WTC11 (cell line): ENCODE data around the gene PLXNA2. TPM values are rescaled to one million over a fixed set of nuclear protein-coding genes. Genes with fewer than 3 reads are reported as not detected.

Source experiments
- ATAC-seq: fragments of 200-7000 bp; cut with Tn5 transposase; 2 replicates; pipeline ENCODE4 v1.10.0; 2021; ENCODE audit warnings: mild to moderate bottlenecking, moderate library complexity
- CTCF ChIA-PET: fragments of 300-600 bp; sonication (Branson Sonifier 250); formaldehyde crosslinking; loops from one replicate; lab custom pipeline; 2021; ENCODE audit warnings: antibody characterized with exemption; lab: Charles Lee
- POLR2A ChIA-PET: fragments of 350-600 bp; sonication (Branson Sonifier 250); formaldehyde crosslinking; loops from one replicate; lab custom pipeline; 2021; ENCODE audit warnings: antibody characterized with exemption; lab: Charles Lee
- DNase-seq: peaks from one replicate; pipeline ENCODE4 v3.0.0; 2021; ENCODE audit warnings: low spot score
- H3K27ac Mint-ChIP-seq: 2 replicates; pipeline ENCODE4 v1.8.0; 2021; ENCODE audit warnings: mixed read lengths
- H3K27me3 Mint-ChIP-seq: 2 replicates; pipeline ENCODE4 v1.8.0; 2021; ENCODE audit warnings: low read depth, mild to moderate bottlenecking, moderate library complexity, mixed read lengths
- H3K36me3 Mint-ChIP-seq: 2 replicates; pipeline ENCODE4 v1.8.0; 2021; ENCODE audit warnings: mixed read lengths
- H3K4me1 Mint-ChIP-seq: 2 replicates; pipeline ENCODE4 v1.8.0; 2022; ENCODE audit warnings: mixed read lengths
- H3K4me3 Mint-ChIP-seq: 2 replicates; pipeline ENCODE4 v1.8.0; 2021; ENCODE audit warnings: mild to moderate bottlenecking, moderate library complexity, mixed read lengths
- H3K9me3 Mint-ChIP-seq: 2 replicates; pipeline ENCODE4 v1.8.0; 2021; ENCODE audit warnings: mixed read lengths
- CREM ChIP-seq: sonication (generic); formaldehyde crosslinking; IDR thresholded peaks from 2 replicates; pipeline ENCODE4 v1.8.1; 2022; ENCODE audit warnings: mild to moderate bottlenecking, missing genetic modification reagents, moderate library complexity
- ETV6 ChIP-seq: sonication (generic); formaldehyde crosslinking; IDR thresholded peaks from 2 replicates; pipeline ENCODE4 v1.8.1; 2022; ENCODE audit warnings: mild to moderate bottlenecking, missing genetic modification reagents
- FOXJ3 ChIP-seq: sonication (generic); formaldehyde crosslinking; IDR thresholded peaks from 2 replicates; pipeline ENCODE4 v1.9.0; 2021; ENCODE audit warnings: missing genetic modification reagents, mild to moderate bottlenecking, borderline replicate concordance
- IRF2 ChIP-seq: sonication (generic); formaldehyde crosslinking; IDR thresholded peaks from 2 replicates; pipeline ENCODE4 v1.8.0; 2022; ENCODE audit warnings: low read depth, missing genetic modification reagents, borderline replicate concordance
- JAZF1 ChIP-seq: fragments of 250-450 bp; sonication (Bioruptor Pico); IDR thresholded peaks from 2 replicates; pipeline ENCODE4 v1.9.0; 2021; ENCODE audit warnings: moderate library complexity, mild to moderate bottlenecking, inconsistent platforms
- SMAD4 ChIP-seq: sonication (generic); formaldehyde crosslinking; IDR thresholded peaks from 2 replicates; pipeline ENCODE4 v1.8.0; 2022; ENCODE audit warnings: mild to moderate bottlenecking, missing genetic modification reagents
- SP1 ChIP-seq: sonication (generic); formaldehyde crosslinking; conservative IDR thresholded peaks from 2 replicates; pipeline ENCODE4 v1.8.1; 2022; ENCODE audit warnings: missing genetic modification reagents
- ZBTB21 ChIP-seq: sonication (generic); formaldehyde crosslinking; IDR thresholded peaks from 2 replicates; pipeline ENCODE4 v1.8.1; 2023; ENCODE audit warnings: mild to moderate bottlenecking, missing genetic modification reagents, borderline replicate concordance
- ZNF317 ChIP-seq: sonication (generic); formaldehyde crosslinking; IDR thresholded peaks from 2 replicates; pipeline ENCODE4 v1.8.1; 2023; ENCODE audit warnings: low read depth, mild to moderate bottlenecking, moderate library complexity, missing genetic modification reagents, borderline replicate concordance
- ZNF671 ChIP-seq: fragments of 250-450 bp; sonication (Bioruptor Pico); IDR thresholded peaks from 2 replicates; pipeline ENCODE4 v1.8.0; 2021; ENCODE audit warnings: mild to moderate bottlenecking
- total RNA-seq: library from RNA; stranded (reverse); gene quantifications from 3 replicates; pipeline ENCODE4 v1.2.3, GENCODE V29; 2021
- TF ChIP-seq, protein P1 (sequence below): fragments of 250-450 bp; sonication (Bioruptor Pico); IDR thresholded peaks from 2 replicates; pipeline ENCODE4 v1.9.0; 2021; ENCODE audit warnings: mild to moderate bottlenecking, borderline replicate concordance
- TF ChIP-seq, protein P2 (sequence below): sonication (generic); formaldehyde crosslinking; IDR thresholded peaks from 2 replicates; pipeline ENCODE4 v1.8.0; 2022; ENCODE audit warnings: mild to moderate bottlenecking, missing genetic modification reagents
- TF ChIP-seq, protein P3 (sequence below): sonication (generic); formaldehyde crosslinking; IDR thresholded peaks from 2 replicates; pipeline ENCODE4 v1.8.1; 2023; ENCODE audit warnings: mild to moderate bottlenecking, missing genetic modification reagents, moderate library complexity
- TF ChIP-seq, protein P4 (sequence below): sonication (generic); formaldehyde crosslinking; IDR thresholded peaks from 2 replicates; pipeline ENCODE4 v1.8.1; 2023; ENCODE audit warnings: mild to moderate bottlenecking, missing genetic modification reagents
- TF ChIP-seq, protein P5 (sequence below): sonication (generic); formaldehyde crosslinking; IDR thresholded peaks from 2 replicates; pipeline ENCODE4 v1.8.1; 2023; ENCODE audit warnings: mild to moderate bottlenecking, moderate library complexity, missing genetic modification reagents
- TF ChIP-seq, protein P6 (sequence below): sonication (generic); formaldehyde crosslinking; IDR thresholded peaks from 2 replicates; pipeline ENCODE4 v1.8.0; 2022; ENCODE audit warnings: missing genetic modification reagents

PLXNA2 gene
- total RNA-seq, 1 experiment from 2014 or later: 4.2 TPM

DNA sequence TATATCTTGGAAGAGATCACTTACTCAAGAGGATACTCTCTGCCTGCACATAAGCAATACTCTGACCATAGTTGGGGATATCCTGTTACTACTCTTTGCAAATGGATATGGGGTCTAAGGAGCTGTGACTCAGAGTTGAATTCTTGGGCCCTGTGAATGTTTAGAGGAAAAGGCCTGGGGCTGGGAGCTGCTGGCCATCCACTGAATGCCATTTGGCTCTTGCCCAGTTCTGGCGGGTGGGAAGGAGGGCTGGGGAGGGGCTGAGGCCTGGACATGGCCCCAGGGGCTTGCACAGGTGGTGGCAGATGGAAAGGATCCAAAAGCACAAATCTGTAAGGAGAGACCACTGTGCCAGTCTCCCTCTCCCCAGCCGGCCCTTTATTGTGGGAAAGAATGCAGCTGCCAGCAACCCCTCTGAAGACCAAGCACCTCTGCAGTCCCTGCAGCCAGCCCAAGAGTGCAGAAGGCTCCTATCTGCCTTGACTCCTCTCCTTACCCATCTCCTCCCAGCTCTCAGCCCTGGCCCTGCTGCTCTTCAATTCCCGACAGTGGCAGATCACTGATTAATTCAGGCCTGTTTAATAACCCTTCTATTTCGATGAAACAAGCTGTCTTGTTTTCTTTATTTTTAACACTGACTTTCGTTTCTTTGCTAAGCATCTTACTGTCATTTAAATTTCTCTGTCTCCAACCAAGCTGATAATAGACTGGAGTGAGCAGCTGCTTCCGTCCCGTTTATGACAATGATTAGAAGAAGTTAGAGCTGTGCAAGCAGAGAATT lies 12.1 kb downstream of the PLXNA2 start:
- 0 out of 2 replicates have a peak, but pooled peaks have one; percentile 6 for ATAC-seq
- Mint-ChIP-seq H3K27me3 (peaks cover 2% of the 10 kb centered on the region), H3K4me3 (no peak overlapping the region), H3K36me3 (no peaks in the 10 kb centered on the region), H3K27ac (no peak overlapping the region), H3K4me1 (peaks cover 62% of the 10 kb centered on the region), H3K9me3 (peaks cover 4% of the 10 kb centered on the region; the same call in 1 of the 2 replicates)
- POLR2A ChIA-PET: no interaction called here
- CTCF ChIA-PET: interaction anchor here (0.7 to 4.2 kb wide), 9 partner anchors 11 to 1017 kb away, joined by 3 to 46 read pairs (median 4); partner anchors contain the start of gene PLXNA2
- TF ChIP-seq, protein P1, sequence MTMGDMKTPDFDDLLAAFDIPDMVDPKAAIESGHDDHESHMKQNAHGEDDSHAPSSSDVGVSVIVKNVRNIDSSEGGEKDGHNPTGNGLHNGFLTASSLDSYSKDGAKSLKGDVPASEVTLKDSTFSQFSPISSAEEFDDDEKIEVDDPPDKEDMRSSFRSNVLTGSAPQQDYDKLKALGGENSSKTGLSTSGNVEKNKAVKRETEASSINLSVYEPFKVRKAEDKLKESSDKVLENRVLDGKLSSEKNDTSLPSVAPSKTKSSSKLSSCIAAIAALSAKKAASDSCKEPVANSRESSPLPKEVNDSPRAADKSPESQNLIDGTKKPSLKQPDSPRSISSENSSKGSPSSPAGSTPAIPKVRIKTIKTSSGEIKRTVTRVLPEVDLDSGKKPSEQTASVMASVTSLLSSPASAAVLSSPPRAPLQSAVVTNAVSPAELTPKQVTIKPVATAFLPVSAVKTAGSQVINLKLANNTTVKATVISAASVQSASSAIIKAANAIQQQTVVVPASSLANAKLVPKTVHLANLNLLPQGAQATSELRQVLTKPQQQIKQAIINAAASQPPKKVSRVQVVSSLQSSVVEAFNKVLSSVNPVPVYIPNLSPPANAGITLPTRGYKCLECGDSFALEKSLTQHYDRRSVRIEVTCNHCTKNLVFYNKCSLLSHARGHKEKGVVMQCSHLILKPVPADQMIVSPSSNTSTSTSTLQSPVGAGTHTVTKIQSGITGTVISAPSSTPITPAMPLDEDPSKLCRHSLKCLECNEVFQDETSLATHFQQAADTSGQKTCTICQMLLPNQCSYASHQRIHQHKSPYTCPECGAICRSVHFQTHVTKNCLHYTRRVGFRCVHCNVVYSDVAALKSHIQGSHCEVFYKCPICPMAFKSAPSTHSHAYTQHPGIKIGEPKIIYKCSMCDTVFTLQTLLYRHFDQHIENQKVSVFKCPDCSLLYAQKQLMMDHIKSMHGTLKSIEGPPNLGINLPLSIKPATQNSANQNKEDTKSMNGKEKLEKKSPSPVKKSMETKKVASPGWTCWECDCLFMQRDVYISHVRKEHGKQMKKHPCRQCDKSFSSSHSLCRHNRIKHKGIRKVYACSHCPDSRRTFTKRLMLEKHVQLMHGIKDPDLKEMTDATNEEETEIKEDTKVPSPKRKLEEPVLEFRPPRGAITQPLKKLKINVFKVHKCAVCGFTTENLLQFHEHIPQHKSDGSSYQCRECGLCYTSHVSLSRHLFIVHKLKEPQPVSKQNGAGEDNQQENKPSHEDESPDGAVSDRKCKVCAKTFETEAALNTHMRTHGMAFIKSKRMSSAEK (CRISPR knock-in tag): no peak
- TF ChIP-seq CREM (CRISPR knock-in tag) (no peak), SP1 (no peak), IRF2 (no peak), FOXJ3 (CRISPR knock-in tag) (no peak), ZBTB21 (no peak), ZNF317 (CRISPR knock-in tag) (no peak), ETV6 (CRISPR knock-in tag) (no peak), JAZF1 (CRISPR knock-in tag) (no peak), SMAD4 (no peak), ZNF671 (no peak)
- TF ChIP-seq, protein P2, sequence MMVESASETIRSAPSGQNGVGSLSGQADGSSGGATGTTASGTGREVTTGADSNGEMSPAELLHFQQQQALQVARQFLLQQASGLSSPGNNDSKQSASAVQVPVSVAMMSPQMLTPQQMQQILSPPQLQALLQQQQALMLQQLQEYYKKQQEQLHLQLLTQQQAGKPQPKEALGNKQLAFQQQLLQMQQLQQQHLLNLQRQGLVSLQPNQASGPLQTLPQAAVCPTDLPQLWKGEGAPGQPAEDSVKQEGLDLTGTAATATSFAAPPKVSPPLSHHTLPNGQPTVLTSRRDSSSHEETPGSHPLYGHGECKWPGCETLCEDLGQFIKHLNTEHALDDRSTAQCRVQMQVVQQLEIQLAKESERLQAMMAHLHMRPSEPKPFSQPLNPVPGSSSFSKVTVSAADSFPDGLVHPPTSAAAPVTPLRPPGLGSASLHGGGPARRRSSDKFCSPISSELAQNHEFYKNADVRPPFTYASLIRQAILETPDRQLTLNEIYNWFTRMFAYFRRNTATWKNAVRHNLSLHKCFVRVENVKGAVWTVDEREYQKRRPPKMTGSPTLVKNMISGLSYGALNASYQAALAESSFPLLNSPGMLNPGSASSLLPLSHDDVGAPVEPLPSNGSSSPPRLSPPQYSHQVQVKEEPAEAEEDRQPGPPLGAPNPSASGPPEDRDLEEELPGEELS (CRISPR knock-in tag): no peak
- TF ChIP-seq, protein P3, sequence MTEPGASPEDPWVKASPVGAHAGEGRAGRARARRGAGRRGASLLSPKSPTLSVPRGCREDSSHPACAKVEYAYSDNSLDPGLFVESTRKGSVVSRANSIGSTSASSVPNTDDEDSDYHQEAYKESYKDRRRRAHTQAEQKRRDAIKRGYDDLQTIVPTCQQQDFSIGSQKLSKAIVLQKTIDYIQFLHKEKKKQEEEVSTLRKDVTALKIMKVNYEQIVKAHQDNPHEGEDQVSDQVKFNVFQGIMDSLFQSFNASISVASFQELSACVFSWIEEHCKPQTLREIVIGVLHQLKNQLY (CRISPR knock-in tag): no peak
- TF ChIP-seq, protein P4, sequence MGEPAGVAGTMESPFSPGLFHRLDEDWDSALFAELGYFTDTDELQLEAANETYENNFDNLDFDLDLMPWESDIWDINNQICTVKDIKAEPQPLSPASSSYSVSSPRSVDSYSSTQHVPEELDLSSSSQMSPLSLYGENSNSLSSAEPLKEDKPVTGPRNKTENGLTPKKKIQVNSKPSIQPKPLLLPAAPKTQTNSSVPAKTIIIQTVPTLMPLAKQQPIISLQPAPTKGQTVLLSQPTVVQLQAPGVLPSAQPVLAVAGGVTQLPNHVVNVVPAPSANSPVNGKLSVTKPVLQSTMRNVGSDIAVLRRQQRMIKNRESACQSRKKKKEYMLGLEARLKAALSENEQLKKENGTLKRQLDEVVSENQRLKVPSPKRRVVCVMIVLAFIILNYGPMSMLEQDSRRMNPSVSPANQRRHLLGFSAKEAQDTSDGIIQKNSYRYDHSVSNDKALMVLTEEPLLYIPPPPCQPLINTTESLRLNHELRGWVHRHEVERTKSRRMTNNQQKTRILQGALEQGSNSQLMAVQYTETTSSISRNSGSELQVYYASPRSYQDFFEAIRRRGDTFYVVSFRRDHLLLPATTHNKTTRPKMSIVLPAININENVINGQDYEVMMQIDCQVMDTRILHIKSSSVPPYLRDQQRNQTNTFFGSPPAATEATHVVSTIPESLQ (CRISPR knock-in tag): no peak
- TF ChIP-seq, protein P5, sequence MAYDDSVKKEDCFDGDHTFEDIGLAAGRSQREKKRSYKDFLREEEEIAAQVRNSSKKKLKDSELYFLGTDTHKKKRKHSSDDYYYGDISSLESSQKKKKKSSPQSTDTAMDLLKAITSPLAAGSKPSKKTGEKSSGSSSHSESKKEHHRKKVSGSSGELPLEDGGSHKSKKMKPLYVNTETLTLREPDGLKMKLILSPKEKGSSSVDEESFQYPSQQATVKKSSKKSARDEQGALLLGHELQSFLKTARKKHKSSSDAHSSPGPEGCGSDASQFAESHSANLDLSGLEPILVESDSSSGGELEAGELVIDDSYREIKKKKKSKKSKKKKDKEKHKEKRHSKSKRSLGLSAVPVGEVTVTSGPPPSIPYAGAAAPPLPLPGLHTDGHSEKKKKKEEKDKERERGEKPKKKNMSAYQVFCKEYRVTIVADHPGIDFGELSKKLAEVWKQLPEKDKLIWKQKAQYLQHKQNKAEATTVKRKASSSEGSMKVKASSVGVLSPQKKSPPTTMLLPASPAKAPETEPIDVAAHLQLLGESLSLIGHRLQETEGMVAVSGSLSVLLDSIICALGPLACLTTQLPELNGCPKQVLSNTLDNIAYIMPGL (CRISPR knock-in tag): no peak
- TF ChIP-seq, protein P6, sequence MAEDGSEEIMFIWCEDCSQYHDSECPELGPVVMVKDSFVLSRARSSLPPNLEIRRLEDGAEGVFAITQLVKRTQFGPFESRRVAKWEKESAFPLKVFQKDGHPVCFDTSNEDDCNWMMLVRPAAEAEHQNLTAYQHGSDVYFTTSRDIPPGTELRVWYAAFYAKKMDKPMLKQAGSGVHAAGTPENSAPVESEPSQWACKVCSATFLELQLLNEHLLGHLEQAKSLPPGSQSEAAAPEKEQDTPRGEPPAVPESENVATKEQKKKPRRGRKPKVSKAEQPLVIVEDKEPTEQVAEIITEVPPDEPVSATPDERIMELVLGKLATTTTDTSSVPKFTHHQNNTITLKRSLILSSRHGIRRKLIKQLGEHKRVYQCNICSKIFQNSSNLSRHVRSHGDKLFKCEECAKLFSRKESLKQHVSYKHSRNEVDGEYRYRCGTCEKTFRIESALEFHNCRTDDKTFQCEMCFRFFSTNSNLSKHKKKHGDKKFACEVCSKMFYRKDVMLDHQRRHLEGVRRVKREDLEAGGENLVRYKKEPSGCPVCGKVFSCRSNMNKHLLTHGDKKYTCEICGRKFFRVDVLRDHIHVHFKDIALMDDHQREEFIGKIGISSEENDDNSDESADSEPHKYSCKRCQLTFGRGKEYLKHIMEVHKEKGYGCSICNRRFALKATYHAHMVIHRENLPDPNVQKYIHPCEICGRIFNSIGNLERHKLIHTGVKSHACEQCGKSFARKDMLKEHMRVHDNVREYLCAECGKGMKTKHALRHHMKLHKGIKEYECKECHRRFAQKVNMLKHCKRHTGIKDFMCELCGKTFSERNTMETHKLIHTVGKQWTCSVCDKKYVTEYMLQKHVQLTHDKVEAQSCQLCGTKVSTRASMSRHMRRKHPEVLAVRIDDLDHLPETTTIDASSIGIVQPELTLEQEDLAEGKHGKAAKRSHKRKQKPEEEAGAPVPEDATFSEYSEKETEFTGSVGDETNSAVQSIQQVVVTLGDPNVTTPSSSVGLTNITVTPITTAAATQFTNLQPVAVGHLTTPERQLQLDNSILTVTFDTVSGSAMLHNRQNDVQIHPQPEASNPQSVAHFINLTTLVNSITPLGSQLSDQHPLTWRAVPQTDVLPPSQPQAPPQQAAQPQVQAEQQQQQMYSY (CRISPR knock-in tag): no peak
- TF ChIP-seq, all 79 proteins: peak for 0
- DNase-seq: no peak
